ENCODE results near the gene RAMACL.

- TF ChIP-seq CTCF (tag by site-specific recombination; IDR thresholded peaks at IDR 0.05) = no peak
- TF ChIP-seq GLI4 (tag by site-specific recombination; IDR thresholded peaks at IDR 0.05) = no peak
- no peak for TF ChIP-seq ZBTB26 (tag by site-specific recombination; optimal IDR thresholded peaks at IDR 0.05)
- TF ChIP-seq ZNF626 (tag by site-specific recombination; IDR thresholded peaks at IDR 0.05) = no peak
- no peak for TF ChIP-seq ZNF24 (tag by site-specific recombination; IDR thresholded peaks at IDR 0.05)
- TF ChIP-seq, protein P1, sequence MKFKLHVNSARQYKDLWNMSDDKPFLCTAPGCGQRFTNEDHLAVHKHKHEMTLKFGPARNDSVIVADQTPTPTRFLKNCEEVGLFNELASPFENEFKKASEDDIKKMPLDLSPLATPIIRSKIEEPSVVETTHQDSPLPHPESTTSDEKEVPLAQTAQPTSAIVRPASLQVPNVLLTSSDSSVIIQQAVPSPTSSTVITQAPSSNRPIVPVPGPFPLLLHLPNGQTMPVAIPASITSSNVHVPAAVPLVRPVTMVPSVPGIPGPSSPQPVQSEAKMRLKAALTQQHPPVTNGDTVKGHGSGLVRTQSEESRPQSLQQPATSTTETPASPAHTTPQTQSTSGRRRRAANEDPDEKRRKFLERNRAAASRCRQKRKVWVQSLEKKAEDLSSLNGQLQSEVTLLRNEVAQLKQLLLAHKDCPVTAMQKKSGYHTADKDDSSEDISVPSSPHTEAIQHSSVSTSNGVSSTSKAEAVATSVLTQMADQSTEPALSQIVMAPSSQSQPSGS (tag by site-specific recombination; IDR thresholded peaks at IDR 0.05; ENCODE audit: low read depth) = no peak
- no peak for TF ChIP-seq ZNF785 (tag by site-specific recombination; IDR thresholded peaks at IDR 0.05)
- no peak for TF ChIP-seq ZNF660 (tag by site-specific recombination; IDR thresholded peaks at IDR 0.05)
Observed at GRCh38 chr6:166533205-166533824, 53.2 kb downstream of the RAMACL start.
